GM10266 (cell line): ENCODE data around the gene KMT2C.
"Not testable (repeated sequence)": the region's sequence is repeated elsewhere in the genome, so short reads cannot be mapped to it uniquely, and the experiment has no call there.

Source experiments
- DNase-seq: peaks from one replicate; pipeline ENCODE4 v3.0.0; 2012; ENCODE audit errors: extremely low spot score
- CTCF ChIP-seq: IDR thresholded peaks from 2 replicates; pipeline ENCODE4 v1.5.1; 2012; ENCODE audit warnings: mild to moderate bottlenecking, low read depth; ENCODE audit not compliant: control insufficient read depth, insufficient read depth; ENCODE audit errors: missing control alignments

KMT2C gene

GRCh38 chr7:152430854-152431253 lies 4.9 kb downstream of the KMT2C start:
- DNase-seq, result no peak
- no peak for TF ChIP-seq CTCF

- not testable (repeated sequence) for DNase-seq
Measured at GRCh38 chr7:152430118-152430517, 5.7 kb downstream of the KMT2C start.

- no peak for TF ChIP-seq CTCF
Measured at GRCh38 chr7:152424348-152425108, 11.3 kb downstream of the KMT2C start.

GRCh38 chr7:152423991-152424347 lies 11.8 kb downstream of the KMT2C start:
- no peak for TF ChIP-seq CTCF
- DNase-seq, result no peak

More at GRCh38 chr7:152424348-152425108, 11.3 kb downstream of the KMT2C start:
- no peak for DNase-seq

DNA sequence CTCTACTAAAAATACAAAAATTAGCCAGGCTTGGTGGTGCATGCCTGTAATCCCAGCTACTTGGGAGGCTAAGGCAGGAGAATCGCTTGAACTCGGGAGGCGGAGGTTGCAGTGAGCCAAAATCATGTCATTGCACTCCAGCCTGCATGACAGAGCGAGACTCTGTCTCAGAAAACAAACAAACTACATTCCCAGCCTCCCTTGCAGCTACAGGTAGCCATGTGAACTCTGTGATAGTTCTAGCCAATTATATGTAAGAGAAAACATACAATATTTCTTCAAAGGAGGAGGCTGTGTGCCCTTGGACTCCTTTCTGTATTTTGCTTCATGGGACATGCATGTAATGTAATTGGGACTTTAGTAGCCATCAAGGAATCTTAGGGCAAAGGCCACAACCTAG lies 12.6 kb downstream of the KMT2C start:
- DNase-seq, result not testable (repeated sequence)

DNA sequence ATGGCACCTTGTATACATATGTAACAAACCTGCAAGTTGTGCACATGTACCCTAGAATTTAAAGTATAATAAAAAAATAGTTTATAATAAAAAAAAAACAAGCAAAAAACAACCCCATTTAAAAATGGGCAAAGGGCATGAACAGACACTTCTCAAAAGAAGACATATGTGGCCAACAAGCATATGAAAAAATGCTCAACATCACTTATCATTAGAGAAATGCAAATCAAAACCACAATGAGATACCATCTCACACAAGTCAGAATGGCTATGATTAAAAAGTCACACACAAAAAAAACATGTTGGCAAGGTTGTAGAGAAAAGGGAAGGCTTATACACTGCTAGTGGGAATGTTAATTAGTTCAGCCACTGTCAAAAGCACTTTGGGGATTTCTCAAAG lies 14.9 kb downstream of the KMT2C start:
- DNase-seq, result not testable (repeated sequence)

DNA sequence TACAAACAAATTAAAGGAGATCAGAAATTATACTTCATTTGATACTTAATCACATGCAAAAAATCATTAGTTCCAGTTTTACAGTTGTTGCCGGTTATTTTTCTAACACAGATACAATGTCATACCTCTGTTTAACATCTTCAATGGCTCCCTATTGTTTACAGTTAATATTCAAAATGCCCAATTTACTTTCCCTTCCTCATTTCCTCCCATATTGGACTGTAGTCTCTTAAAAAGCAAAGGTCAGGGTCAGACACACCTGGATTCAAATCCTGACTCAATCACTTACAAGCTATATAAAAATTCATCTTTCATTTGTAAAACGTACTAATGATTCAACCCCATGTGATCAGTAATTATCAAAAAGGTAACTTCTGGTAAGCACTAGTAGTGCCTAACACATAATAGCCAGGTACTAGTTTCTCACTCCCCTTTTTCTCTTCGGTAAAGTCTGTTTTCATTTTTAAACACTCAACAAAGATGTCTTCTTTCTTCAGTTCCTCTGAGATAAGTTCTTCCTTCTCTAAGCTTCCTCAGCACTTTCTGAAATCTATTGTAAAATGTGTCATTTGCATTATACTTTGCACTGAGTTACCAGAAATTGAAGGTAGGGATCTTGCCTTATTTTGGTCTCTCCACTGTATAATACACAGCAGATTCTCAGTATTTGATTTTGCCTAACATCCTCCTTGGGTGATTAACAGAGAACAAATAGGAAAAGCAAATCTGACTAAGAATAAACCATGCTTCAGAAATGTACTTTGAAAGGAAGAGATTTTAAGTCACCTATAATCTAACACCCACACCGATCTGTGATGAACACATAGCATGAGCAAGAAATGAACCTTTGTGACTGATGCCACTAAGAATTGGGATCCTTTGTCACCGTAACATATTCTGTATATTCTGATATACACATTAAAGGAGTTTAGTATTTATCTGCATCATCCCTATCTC lies 16.1 kb downstream of the KMT2C start:
- TF ChIP-seq CTCF, result no peak
- DNase-seq, result no peak

GRCh38 chr7:152414779-152415178 lies 21.0 kb downstream of the KMT2C start:
- TF ChIP-seq CTCF, result no peak
- no peak for DNase-seq
